ENCODE measurements around the gene MYH1. TPM values are rescaled to one million over a fixed set of nuclear protein-coding genes. Genes with fewer than 3 reads are reported as not detected.

MYH1 gene
- polyA plus RNA-seq, 3 donors, result not detected

DNA sequence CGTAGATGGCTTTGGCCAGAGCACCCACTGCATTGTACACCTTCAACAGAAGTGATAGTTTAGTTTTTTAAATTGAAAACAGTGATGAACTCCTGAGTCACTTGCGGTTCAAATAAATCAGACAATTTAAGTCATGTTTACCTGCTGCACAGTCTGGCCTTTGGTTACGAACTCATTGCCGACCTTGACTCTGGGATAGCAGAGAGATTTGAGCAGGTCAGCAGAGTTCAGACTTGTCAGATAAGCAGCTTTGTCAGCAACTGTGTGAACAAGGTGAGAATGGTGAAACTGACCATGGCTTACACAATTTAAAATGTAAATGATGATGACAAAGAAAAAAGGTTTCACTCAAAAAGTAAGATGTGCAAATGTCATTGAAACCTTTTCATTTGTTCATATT lies 58.3 kb downstream of the MYH1 start:
- intact Hi-C loops (cut with micrococcal nuclease), result no loop called here
- no peak for DNase-seq
- H3K36me3 Mint-ChIP-seq, result no peaks in the 10 kb centered on the region

DNA sequence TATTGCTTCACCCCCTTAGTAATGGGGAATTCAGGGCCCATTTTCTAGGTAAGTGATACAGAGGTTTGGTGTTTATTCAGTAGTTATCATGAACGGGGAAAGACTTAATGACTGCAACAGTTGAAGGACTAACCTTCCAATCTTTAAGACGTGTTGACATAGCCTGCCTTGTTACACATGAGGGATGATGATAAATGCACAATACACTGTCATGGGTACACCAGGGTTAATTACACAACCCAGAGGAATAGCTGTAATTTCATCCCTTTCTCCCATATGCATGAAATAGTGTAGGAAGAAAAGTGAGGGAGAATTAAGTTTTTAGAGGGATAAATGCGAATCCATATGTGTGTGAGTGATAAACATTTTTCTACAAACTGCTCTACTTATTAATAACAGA lies 59.6 kb downstream of the MYH1 start:
- TF ChIP-seq CTCF (IDR thresholded peaks at IDR 0.05), result no peak
- no peaks in the 10 kb centered on the region for H3K4me1 ChIP-seq (ENCODE audit: control insufficient read depth in 1 of 2, insufficient read depth in 2 of 2, low read length in 2 of 2)
- H3K4me3 ChIP-seq (replicated peaks in 1 of 3; ENCODE audit: low read depth in 2 of 3, low read length in 3 of 3), result no peak overlapping the region
- no peaks in the 10 kb centered on the region for H3K36me3 ChIP-seq (replicated peaks in 1 of 2; ENCODE audit: control insufficient read depth in 1 of 2, insufficient read depth in 2 of 2, low read length in 2 of 2)
- Mint-ChIP-seq H3K27me3 (ENCODE audit: low read depth in 3 of 3) (peaks cover 2 to 10% (median 4%) of the 10 kb centered on the region in 3 donors), H3K27ac (no peak overlapping the region), H3K4me1 (no peaks in the 10 kb centered on the region), H3K9me3 (peaks cover 0 to 3% (median 0%) of the 10 kb centered on the region in 7 donors), H3K36me3 (no peaks in the 10 kb centered on the region), H3K4me3 (no peak overlapping the region)
- intact Hi-C loops (cut with micrococcal nuclease), result no loop called here
- no peaks in the 10 kb centered on the region for H3K9me3 ChIP-seq (replicated peaks in 1 of 2; ENCODE audit: control insufficient read depth in 1 of 2, insufficient read depth in 1 of 2, low read length in 2 of 2)
- H3K27me3 ChIP-seq (ENCODE audit: control insufficient read depth in 2 of 2, insufficient read depth in 2 of 2, low read length in 2 of 2), result peaks cover 0 to 2% of the 10 kb centered on the region in 2 donors
- H3K4me2 ChIP-seq (replicated peaks; ENCODE audit: extremely low read depth, low read length, poor library complexity, severe bottlenecking), result no peak overlapping the region
- no peak overlapping the region for H2AFZ ChIP-seq (ENCODE audit: insufficient read depth, low read depth, low read length, poor library complexity, severe bottlenecking)
- no peaks in the 10 kb centered on the region for H3K79me2 ChIP-seq (ENCODE audit: insufficient read depth, low read length)
- no peak overlapping the region for H3K27ac ChIP-seq (ENCODE audit: low read depth in 1 of 2, low read length in 2 of 2)
- H3K9ac ChIP-seq (ENCODE audit: insufficient read depth, low read length, poor library complexity, severe bottlenecking), result no peak overlapping the region
- H4K20me1 ChIP-seq (ENCODE audit: insufficient read depth, low read length), result no peaks in the 10 kb centered on the region
- 100% methylated on average over 1 of the region's 3 CpGs for WGBS (ENCODE audit: insufficient coverage)
- DNase-seq, result no peak

More for the DNA sequence above, 58.3 kb downstream of the MYH1 start:
- H3K4me3 ChIP-seq (replicated peaks in 1 of 3; ENCODE audit: low read depth in 2 of 3, low read length in 3 of 3), result no peak overlapping the region
- H3K9ac ChIP-seq (ENCODE audit: insufficient read depth, low read length, poor library complexity, severe bottlenecking), result no peak overlapping the region
- H3K27me3 ChIP-seq (ENCODE audit: control insufficient read depth in 2 of 2, insufficient read depth in 2 of 2, low read length in 2 of 2), result peaks cover 0 to 2% of the 10 kb centered on the region in 2 donors
- H3K4me3 Mint-ChIP-seq, result no peak overlapping the region
- no peak overlapping the region for H3K27ac ChIP-seq (ENCODE audit: low read depth in 1 of 2, low read length in 2 of 2)
- H4K20me1 ChIP-seq (ENCODE audit: insufficient read depth, low read length), result no peaks in the 10 kb centered on the region
- no peak overlapping the region for H3K4me2 ChIP-seq (replicated peaks; ENCODE audit: extremely low read depth, low read length, poor library complexity, severe bottlenecking)
- peaks cover 0 to 10% (median 4%) of the 10 kb centered on the region in 3 donors for H3K27me3 Mint-ChIP-seq (ENCODE audit: low read depth in 3 of 3)
- 89% methylated on average over 3 of the region's 4 CpGs for WGBS (ENCODE audit: insufficient coverage)
- TF ChIP-seq CTCF (IDR thresholded peaks at IDR 0.05), result no peak
- H3K4me1 ChIP-seq (ENCODE audit: control insufficient read depth in 1 of 2, insufficient read depth in 2 of 2, low read length in 2 of 2), result no peaks in the 10 kb centered on the region
- H3K36me3 ChIP-seq (replicated peaks in 1 of 2; ENCODE audit: control insufficient read depth in 1 of 2, insufficient read depth in 2 of 2, low read length in 2 of 2), result no peaks in the 10 kb centered on the region
- no peak overlapping the region for H3K27ac Mint-ChIP-seq
- no peaks in the 10 kb centered on the region for H3K9me3 ChIP-seq (replicated peaks in 1 of 2; ENCODE audit: control insufficient read depth in 1 of 2, insufficient read depth in 1 of 2, low read length in 2 of 2)
- H3K4me1 Mint-ChIP-seq, result no peaks in the 10 kb centered on the region
- no peak overlapping the region for H2AFZ ChIP-seq (ENCODE audit: insufficient read depth, low read depth, low read length, poor library complexity, severe bottlenecking)
- peaks cover 0 to 3% (median 0%) of the 10 kb centered on the region in 7 donors for H3K9me3 Mint-ChIP-seq
- H3K79me2 ChIP-seq (ENCODE audit: insufficient read depth, low read length), result no peaks in the 10 kb centered on the region

Measured in CD14-positive monocyte (primary cell).